Progenitor cell of endocrine pancreas (in vitro differentiated cells): ENCODE results near the gene CORO2B. TPM values are rescaled to one million over a fixed set of nuclear protein-coding genes. Genes with fewer than 3 reads are reported as not detected.

Experiments used
- DNase-seq: peaks from one replicate; pipeline ENCODE4 v3.0.0; 2021; ENCODE audit warnings: low spot score; ENCODE audit not compliant: unreplicated experiment
- H3K27ac Mint-ChIP-seq: 2 replicates; pipeline ENCODE4 v1.8.0; 2021; ENCODE audit warnings: mild to moderate bottlenecking, moderate library complexity, mixed read lengths
- H3K27me3 Mint-ChIP-seq: 2 replicates; pipeline ENCODE4 v1.8.0; 2021; ENCODE audit warnings: mixed read lengths
- H3K36me3 Mint-ChIP-seq: 2 replicates; pipeline ENCODE4 v1.8.0; 2022; ENCODE audit warnings: mixed read lengths; ENCODE audit not compliant: insufficient read depth
- H3K4me1 Mint-ChIP-seq: 2 replicates; pipeline ENCODE4 v1.8.0; 2021; ENCODE audit warnings: low read depth, mixed read lengths
- H3K4me3 Mint-ChIP-seq: 2 replicates; pipeline ENCODE4 v1.8.0; 2021; ENCODE audit warnings: low read depth, mild to moderate bottlenecking, moderate library complexity, mixed read lengths
- H3K9me3 Mint-ChIP-seq: 2 replicates; pipeline ENCODE4 v1.8.0; 2021; ENCODE audit warnings: low read depth, mixed read lengths
- total RNA-seq: library from RNA; stranded (reverse); gene quantifications from 2 replicates; pipeline ENCODE4 v1.2.1, GENCODE V29; 2021
- TF ChIP-seq, protein P1 (sequence below): fragments of 200-600 bp; sonication (generic); IDR thresholded peaks from one replicate; pipeline ENCODE4 v1.5.0; 2021; ENCODE audit warnings: antibody characterized with exemption, mild to moderate bottlenecking; ENCODE audit not compliant: unreplicated experiment

Gene CORO2B
- total RNA-seq, 1 donor from 2014 or later = 1.5 TPM

DNA sequence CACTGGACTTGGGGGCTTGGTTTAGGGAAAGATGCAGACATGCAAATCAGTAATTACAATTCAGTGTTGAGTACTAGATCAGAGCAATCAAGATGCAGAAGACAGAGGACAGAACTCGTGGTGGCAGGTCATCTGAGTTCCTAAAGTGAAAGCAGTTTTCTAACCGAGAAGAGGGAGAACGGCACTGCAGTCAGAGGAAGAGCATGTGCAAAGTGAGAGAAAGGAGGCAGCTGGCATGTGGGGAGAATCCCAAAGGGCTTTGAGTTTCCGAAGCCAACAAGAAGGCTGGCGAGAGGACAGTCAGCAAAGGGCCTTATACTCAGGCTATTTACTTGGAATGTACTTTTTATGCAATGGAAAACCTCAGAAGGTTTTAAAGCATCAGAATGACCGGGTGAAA is 154.9 kb downstream of the CORO2B start:
- H3K4me3 Mint-ChIP-seq = no peak overlapping the region
- no peaks in the 10 kb centered on the region for H3K36me3 Mint-ChIP-seq
- peaks cover 6% of the 10 kb centered on the region for H3K4me1 Mint-ChIP-seq
- H3K27me3 Mint-ChIP-seq = peaks cover 15% of the 10 kb centered on the region
- H3K9me3 Mint-ChIP-seq = no peaks in the 10 kb centered on the region
- TF ChIP-seq, protein P1, sequence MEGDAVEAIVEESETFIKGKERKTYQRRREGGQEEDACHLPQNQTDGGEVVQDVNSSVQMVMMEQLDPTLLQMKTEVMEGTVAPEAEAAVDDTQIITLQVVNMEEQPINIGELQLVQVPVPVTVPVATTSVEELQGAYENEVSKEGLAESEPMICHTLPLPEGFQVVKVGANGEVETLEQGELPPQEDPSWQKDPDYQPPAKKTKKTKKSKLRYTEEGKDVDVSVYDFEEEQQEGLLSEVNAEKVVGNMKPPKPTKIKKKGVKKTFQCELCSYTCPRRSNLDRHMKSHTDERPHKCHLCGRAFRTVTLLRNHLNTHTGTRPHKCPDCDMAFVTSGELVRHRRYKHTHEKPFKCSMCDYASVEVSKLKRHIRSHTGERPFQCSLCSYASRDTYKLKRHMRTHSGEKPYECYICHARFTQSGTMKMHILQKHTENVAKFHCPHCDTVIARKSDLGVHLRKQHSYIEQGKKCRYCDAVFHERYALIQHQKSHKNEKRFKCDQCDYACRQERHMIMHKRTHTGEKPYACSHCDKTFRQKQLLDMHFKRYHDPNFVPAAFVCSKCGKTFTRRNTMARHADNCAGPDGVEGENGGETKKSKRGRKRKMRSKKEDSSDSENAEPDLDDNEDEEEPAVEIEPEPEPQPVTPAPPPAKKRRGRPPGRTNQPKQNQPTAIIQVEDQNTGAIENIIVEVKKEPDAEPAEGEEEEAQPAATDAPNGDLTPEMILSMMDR = no peak
- H3K27ac Mint-ChIP-seq = no peak overlapping the region
- no peak for DNase-seq

DNA sequence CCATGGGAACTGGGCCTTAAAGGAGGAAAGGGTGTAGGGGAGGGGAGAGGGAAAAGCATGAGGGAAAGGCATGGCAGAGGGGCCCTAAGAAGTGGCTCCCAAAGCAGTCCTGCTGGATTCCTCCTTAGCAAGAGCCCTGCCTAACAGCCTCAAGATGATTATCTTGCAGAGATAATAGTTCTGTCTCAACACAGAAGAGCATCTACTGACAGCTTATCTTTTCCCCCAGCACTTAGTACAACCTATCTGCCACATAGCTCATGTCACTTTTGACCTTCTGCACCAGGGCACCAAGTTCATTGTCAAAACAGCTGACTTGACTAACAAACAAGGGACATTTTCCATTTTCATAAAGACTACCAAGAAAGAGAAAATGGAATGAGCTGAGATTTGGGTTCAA is 155.6 kb downstream of the CORO2B start:
- Mint-ChIP-seq H3K36me3 (no peaks in the 10 kb centered on the region), H3K9me3 (no peaks in the 10 kb centered on the region), H3K27me3 (peaks cover 15% of the 10 kb centered on the region), H3K4me1 (peaks cover 6% of the 10 kb centered on the region), H3K4me3 (no peak overlapping the region), H3K27ac (no peak overlapping the region)
- no peak for DNase-seq
- TF ChIP-seq, protein P1 = no peak

DNA sequence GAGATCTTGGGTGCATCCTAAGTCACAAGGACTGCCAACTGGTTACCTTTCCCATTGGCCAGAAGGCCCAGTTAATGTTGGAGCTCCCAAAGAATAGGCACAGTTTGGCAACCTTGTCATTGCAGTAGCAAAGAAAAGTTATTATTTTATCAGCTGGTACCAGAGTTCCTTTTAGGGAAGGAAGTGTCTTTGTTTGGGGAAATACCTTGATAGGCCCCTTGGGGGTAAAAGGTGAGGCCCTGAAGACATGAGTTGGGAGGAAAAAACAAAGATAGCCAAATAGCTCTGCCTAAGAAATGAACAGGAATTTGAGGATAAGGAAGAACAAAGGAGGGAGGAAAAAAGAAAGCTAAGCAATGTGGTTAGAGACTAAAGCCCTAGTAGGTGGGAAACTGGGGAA is 156.1 kb downstream of the CORO2B start:
- Mint-ChIP-seq H3K9me3 (no peaks in the 10 kb centered on the region), H3K27ac (no peak overlapping the region)

DNA sequence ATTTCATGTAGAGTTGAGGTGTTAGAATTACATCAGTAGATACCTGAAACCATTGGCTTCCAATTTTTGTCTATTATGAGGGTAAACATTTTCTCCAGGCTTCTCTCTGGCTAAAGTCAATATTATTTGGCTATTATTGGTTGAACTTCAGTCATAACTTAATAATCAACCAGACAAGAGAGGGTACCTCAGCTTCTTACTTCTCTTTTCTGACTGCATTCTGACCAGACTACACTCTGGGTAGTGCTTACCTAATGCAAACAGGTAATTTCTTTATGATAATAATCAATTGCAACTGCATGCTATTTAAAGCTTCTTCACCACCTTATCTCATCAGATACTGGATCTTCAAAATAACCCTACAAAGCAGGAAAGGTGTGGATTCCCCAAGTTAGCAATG is 156.8 kb downstream of the CORO2B start:
- Mint-ChIP-seq H3K9me3 (no peaks in the 10 kb centered on the region), H3K4me3 (no peak overlapping the region), H3K27ac (no peak overlapping the region), H3K4me1 (peaks cover 4% of the 10 kb centered on the region), H3K27me3 (peaks cover 21% of the 10 kb centered on the region), H3K36me3 (no peaks in the 10 kb centered on the region)
- no peak for DNase-seq
- TF ChIP-seq, protein P1 = no peak

More for the DNA sequence above, 156.1 kb downstream of the CORO2B start:
- no peaks in the 10 kb centered on the region for H3K36me3 Mint-ChIP-seq
- DNase-seq = no peak
- TF ChIP-seq, protein P1 = no peak
- H3K4me1 Mint-ChIP-seq = peaks cover 6% of the 10 kb centered on the region
- H3K27me3 Mint-ChIP-seq = peaks cover 19% of the 10 kb centered on the region
- no peak overlapping the region for H3K4me3 Mint-ChIP-seq

DNA sequence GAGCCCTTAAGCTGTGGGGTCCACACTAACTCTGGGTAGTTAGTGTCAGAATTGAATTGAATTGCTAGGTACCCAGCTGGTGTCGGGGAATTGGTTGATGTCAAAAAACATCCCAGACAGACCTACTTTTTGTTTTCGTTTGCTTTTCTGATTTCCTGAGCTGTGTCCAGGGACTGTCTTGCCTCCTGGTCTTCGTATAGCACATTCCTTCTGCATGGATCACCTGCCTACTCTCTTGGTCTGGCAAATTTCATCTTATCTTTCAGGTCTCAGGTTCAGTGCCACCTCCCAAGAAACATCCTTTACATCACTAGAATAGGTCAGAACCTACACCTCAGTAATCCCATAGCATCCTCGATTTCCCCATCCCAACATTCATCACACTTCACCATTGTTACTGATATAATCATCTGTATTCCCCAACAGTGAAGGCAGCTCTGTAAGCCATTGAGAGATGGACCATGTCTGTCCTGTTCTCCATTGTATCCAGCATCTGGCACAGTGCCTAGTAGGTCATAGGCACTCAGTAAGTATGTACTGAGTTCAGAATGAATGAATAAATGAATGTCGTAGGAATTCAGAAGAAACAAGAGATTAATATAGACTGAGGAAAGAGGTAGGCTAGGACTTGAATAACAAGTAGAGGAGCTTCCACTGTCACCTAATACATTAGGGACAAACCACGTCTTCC is 160.7 kb downstream of the CORO2B start:
- TF ChIP-seq, protein P1 = no peak
- Mint-ChIP-seq H3K9me3 (no peaks in the 10 kb centered on the region), H3K27me3 (peaks cover 6% of the 10 kb centered on the region), H3K36me3 (no peaks in the 10 kb centered on the region), H3K4me1 (no peaks in the 10 kb centered on the region), H3K4me3 (no peak overlapping the region), H3K27ac (no peak overlapping the region)
- DNase-seq = no peak
